OCI-M1 (cell line): ENCODE results near the gene TJAP1.
A peak's percentile ranks its signal among the peaks of the same experiment; 100 is the strongest.

Experiments
- DNase-seq: peaks from one replicate; lab custom pipeline; 2025; lab: John Stamatoyannopoulos, UW

TJAP1 gene, protein sequence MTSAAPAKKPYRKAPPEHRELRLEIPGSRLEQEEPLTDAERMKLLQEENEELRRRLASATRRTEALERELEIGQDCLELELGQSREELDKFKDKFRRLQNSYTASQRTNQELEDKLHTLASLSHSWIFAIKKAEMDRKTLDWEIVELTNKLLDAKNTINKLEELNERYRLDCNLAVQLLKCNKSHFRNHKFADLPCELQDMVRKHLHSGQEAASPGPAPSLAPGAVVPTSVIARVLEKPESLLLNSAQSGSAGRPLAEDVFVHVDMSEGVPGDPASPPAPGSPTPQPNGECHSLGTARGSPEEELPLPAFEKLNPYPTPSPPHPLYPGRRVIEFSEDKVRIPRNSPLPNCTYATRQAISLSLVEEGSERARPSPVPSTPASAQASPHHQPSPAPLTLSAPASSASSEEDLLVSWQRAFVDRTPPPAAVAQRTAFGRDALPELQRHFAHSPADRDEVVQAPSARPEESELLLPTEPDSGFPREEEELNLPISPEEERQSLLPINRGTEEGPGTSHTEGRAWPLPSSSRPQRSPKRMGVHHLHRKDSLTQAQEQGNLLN

DNA sequence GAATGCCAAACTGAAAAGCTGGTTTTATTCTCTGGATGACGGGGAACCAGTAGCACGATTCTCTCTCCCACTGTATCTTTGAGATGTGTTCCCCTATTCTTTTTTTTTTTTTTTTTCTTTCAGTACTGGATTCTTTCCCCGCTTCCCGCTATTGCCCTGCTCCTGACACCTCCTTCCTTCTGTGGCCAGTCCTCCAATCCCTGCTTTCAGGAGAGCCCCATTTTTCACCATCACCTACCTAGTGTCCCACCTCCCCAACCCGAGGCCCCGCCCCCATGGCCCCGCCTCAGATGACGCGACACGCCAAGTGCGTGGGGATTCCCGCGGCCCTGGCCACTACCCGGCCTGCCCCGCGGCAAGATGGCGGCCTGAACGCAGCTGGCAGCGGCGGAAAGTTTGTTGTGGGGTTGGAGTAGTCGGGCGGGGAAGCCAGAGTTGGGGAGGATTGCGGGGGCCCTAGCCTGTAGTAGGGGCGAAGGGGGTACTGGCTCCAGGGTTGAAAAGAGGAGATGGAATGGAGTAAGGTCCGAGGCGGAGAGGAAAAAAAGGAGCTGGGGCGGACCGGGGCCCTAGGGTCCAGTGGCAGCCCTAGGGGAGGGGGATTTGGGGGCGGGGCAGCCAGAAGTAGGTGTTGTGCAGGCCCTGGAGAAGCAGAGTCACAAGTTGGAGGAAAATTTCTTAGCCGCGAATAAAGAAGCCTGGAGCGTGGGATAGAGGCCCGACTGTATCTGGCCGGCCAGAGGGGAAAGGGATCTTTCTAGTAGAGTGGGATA lies at the start of gene TJAP1:
TJAP1 (plus strand) TSS at position 336 of the 773 bp plus-strand sequence. CDS start 21,432 bp downstream, outside the sequence.
- peak; percentile 93 for DNase-seq

DNA sequence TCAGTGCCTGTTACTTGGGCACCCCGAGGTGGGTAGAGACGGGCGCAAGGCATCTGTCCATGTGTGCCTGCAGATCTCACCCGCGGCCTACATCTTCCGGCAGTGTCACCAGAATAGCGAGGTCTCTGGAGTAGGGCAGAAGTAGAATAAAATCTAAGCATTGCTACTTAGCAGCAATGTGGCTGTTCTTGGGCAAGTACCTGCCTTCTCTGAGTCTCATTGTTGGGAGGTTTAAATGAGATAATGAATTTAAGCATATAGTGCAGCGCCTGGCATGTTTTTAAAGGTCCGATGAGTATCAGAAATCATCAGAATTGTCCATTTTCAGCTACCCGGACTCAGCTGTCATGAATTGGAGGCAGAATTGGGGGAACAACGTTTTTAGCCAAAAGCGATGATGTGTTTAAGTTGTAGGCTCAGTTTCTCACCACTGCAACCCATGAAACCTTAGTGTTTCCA lies 49.2 kb upstream of the TJAP1 start:
- DNase-seq, result no peak

DNA sequence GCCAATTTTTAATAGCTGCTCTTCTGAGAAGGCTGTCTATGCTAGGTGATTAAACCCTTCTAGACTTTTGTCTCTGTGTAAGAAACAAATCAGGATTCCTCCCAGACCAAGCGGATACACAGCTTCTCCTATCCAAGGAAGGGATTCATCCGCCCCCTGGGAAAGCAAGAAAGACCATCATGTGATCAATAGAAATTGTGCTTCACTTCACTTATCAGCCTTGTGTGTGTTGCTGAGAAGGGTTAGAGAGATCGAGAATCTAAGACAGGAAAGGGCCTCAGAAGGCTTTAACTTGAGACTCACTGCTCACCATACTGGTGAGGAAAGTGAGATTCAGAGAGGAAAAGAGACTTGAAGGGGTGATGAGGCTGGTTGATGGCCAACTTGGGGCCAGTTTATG lies 48.5 kb upstream of the TJAP1 start:
- peak; percentile 48 for DNase-seq

DNA sequence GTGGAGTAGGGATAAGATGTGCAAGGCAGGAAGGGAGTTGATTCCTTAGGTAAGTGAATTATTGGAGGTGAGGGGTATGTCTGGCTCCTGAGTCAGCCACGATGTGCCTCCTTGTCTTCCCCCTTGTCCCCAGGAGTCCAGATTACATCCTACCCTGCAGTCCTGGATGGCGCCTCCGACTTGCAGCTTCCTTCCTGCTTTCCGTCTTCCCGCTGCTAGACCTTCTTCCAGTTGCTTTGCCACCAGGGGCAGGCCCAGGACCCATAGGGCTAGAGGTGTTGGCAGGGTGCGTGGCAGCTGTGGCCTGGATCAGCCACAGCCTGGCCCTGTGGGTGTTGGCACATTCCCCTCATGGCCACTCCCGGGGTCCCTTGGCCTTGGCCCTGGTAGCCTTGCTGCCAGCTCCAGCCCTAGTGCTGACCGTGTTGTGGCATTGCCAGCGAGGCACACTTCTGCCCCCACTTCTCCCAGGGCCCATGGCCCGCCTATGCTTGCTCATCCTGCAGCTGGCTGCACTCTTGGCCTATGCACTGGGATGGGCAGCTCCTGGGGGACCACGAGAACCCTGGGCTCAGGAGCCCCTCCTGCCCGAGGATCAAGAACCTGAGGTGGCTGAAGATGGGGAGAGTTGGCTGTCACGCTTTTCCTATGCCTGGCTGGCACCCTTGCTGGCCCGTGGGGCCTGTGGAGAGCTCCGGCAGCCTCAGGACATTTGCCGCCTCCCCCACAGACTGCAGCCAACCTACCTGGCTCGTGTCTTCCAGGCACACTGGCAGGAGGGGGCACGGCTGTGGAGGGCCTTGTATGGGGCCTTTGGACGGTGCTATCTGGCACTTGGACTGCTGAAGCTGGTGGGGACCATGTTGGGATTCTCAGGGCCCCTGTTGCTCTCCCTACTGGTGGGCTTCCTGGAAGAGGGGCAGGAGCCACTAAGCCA lies 45.1 kb upstream of the TJAP1 start:
- no peak for DNase-seq

DNA sequence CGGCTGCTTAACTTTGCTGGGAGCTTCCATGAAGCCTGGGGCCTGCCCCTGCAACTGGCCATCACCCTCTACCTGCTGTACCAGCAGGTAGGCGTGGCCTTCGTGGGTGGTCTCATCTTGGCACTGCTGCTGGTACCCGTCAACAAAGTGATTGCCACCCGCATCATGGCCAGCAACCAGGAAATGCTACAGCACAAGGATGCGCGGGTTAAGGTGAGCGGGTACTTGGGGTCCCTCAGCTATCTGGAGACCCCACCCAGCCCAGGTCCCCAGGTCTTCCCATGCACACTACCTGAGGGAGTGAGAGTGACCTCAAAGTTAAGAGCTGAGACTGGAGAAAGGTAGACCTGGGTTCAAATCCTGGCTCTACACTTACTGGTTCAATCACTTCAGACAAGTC lies 44.2 kb upstream of the TJAP1 start:
- DNase-seq, result no peak

DNA sequence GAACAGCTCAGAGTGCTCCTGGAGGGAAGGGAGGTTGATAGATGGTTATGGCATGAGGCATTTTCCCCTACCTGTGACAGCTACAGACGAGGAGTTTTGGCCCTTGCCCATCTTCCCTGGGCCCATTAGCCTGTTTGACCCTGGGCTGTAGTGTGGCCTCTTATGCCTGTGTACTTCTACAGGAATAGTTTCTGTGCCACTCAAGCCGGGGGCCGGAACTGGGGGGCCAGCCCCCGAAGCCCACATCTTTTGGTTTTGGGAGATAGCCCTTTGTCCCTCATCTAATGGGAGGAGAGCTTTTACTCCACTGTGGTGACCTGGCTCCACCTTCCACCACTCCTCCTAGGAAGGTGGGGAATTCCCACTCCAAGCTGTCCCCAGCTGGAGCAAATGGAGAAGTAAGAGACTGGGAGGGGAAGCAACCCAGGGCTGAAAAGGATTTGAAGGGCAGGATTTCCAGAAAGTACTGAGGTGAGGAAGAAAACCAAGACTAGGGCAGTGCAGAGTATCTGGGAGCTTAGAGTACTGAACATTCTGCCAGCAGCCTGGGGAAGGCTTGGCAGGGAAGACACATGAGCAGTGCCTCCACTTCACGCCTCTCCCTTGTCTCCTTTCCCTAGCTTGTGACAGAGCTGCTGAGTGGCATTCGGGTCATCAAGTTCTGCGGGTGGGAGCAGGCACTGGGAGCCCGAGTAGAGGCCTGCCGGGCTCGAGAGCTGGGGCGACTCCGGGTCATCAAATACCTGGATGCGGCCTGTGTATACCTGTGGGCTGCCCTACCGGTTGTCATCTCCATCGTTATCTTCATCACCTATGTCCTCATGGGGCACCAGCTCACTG lies 43.1 kb upstream of the TJAP1 start:
- DNase-seq, result no peak

DNA sequence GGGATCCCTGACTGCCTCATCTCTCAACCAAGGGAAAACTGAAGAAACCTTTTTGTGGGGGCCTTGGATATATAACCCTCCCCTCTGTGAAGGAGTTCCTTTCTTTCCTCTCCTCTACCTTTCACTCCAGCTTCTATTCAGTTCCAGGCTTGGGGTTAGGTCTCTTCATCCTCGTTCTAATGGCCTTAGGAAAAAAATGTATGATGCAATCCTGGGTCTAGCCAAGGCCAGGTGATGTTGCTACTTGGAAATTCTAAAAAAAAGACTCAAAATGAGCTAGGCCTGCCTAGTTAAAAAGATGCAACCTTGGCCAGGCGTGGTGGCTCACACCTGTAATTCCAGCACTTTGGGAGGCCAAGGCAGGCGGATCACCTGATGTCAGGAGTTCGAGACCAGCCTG lies 42.4 kb upstream of the TJAP1 start:
- no peak for DNase-seq

DNA sequence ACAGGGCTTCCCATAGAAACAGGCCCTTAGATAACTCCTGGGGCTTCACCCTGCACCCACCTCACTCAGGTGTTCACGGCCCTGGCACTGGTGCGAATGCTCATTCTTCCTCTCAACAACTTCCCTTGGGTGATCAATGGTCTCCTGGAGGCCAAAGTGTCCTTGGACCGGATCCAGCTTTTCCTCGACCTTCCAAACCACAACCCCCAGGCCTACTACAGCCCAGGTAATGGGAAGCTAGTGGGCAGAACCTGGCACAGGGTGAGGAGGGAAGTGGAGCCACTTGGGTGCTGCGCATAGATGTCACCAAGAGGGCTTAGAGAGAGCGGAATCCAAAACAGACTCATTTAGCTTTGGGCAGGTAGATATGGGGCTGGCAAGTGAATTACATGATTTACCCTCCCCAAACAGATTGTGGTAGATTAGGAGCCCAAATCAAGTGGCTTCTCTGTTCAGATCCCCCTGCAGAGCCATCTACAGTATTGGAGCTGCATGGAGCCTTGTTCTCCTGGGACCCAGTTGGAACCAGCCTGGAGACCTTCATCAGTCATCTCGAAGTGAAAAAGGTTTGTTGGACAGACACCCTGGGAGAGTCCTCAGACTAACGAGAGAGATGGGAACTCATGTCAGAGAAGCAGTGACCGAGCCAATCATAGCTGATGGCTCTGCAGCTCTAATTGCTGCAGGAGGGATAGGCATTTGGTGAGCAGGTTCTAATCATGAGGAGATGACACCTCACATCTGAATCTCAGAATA lies 41.5 kb upstream of the TJAP1 start:
- DNase-seq, result no peak

DNA sequence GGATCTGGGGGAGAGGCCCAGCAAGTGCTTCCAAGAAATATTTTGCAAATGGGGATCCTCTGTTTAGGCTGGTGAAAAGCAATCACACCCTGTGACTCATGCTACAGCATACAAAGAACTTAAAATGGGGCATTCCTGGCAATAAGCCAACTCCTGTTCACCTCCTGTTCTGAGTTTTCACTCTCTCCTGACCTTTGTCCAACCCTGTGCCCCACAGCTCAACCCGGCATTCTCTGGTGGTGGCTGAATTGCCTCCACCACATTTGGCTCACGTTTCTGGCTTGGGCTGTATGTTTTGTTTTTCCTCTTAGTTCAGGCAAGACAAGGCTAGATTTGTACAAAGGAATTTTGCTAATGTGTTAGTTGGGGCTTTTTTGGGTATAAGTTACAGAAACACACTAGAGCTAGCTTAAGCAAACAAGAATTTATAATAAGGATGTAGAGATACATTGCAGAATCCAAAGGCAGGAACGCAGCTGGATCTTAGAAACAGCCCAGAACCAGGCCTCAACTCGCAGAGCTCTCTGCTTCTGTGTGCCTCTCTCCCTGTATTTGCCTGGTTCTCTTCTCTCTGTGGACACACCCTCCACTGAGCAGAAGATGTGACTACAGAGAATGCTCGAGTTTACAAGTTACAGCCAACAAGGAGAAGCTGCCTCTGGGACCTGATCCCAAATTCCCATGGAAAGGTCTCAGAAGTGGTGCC lies 40.6 kb upstream of the TJAP1 start:
- no peak for DNase-seq

DNA sequence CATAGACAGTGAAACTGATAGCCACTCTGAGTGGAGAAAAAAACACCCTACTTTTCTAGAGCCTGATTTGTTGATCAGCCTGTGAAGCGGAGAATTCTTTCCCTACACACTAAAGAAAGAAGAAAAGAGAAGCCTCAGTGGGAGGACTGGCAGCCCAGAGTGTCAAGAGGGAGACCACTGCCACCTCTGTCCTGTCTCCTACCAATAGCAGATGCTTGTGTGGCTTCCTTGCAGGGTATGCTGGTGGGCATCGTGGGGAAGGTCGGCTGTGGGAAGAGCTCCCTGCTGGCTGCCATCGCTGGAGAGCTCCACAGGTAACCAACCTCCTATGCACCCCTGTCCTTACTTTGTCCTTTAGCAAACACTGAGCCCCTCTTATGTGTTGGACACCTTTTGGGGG lies 39.7 kb upstream of the TJAP1 start:
- DNase-seq, result no peak

DNA sequence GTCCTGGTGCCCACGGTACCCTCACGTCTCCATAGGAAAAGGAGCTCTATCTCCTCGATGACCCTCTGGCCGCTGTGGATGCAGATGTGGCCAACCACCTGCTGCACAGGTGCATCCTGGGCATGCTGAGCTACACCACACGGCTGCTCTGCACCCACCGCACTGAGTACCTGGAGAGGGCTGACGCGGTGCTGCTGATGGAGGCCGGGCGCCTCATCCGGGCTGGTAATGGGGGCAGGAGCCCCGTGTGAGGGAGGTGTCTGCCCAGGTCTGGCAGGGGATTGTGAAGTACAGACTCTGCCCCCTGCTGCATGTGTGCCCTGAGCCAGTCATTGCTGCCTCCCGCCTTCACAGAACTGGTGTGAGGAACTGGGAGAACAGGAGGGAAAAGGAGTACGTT lies 34.4 kb upstream of the TJAP1 start:
- DNase-seq, result no peak

DNA sequence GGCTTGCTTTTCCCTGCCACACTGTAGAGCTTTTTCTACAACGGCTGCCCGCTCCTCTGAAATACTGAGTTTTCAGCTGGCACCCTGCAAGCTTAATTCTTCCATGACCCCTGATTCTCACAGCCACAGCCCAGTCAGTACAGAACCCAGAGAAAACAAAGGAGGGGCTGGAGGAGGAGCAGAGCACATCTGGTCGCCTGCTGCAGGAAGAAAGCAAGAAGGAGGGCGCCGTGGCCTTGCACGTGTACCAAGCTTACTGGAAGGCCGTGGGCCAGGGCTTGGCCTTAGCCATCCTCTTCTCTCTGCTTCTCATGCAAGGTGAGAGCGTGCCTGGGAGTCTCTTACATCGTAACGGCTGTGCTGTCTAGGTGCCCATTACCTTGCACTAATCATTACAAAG lies 33.3 kb upstream of the TJAP1 start:
- no peak for DNase-seq

DNA sequence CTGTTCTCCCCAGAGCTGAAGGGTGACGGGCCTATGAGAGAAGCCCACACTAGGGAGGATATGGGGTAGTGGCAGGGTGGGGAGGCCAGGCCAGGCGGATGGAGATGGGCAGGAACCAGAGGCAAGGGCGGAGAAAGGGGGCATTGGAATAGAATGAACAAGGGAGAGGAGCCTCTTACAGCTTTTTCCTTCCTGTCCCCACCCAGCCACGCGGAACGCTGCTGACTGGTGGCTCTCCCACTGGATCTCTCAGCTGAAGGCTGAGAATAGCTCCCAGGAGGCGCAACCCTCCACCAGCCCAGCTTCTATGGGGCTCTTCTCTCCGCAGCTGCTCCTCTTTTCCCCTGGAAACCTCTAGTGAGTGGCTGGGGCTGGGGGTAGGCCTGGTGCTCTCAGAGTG lies 32.8 kb upstream of the TJAP1 start:
- DNase-seq, result no peak

DNA sequence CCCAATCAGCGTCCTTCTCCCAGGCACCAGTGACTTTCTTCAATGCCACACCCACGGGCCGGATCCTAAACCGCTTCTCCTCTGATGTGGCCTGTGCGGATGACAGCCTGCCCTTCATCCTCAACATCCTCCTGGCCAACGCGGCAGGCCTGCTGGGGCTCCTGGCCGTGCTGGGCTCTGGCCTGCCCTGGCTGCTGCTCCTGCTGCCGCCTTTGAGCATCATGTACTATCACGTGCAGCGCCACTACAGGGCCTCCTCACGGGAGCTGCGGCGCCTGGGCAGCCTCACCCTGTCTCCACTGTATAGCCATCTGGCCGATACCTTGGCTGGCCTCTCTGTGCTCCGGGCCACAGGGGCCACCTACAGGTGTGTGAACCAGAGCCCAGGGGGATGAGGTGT lies 31.8 kb upstream of the TJAP1 start:
- no peak for DNase-seq

DNA sequence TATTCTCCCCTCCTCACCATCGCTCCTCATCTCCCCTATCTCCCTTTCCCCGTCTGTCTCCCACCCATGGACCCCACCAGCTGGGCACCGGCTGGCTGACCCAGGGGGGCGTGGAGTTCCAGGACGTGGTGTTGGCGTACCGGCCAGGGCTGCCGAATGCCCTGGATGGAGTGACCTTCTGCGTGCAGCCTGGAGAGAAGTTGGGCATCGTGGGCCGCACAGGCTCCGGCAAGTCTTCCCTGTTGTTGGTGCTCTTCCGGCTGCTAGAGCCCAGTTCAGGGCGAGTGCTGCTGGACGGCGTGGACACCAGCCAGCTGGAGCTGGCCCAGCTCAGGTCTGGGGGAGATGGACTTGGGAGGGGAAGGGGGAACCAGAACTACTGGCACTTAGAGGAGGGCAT lies 29.8 kb upstream of the TJAP1 start:
- no peak for DNase-seq

DNA sequence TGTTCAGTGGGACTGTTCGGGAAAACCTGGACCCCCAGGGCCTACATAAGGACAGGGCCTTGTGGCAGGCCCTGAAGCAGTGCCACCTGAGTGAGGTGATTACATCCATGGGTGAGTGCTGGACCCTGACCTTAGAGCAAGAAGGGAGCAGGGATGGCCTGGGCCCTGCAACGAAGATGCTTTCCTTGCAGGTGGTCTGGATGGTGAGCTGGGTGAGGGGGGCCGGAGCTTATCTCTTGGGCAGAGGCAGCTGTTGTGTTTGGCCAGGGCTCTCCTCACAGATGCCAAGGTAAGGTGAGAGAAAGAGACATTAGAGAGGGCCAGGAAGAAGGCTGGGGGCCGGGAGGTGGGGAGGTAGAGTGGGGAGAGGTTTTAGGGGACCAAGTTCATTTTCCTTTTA lies 28.5 kb upstream of the TJAP1 start:
- DNase-seq, result no peak

DNA sequence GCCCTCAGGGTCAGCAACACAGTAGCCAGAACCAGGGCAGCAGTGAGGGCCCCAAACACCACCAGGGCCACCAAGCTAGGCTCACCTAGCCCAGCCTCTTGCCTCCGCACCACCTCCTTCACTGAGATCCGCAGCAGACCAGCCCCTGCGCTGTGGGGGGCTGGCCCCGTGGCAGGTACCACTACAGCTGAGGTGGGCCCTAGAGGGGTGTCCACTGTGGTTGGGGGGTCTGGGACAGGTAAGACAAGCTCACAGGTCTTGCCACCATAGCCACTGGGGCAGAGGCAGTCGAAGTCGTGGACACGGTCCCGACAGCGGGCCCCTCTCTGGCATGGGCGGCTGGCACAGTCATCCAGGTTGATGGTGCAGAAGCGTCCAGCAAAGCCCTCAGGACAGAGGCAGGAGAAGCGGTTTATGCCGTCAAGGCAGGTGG lies 26.7 kb upstream of the TJAP1 start:
- no peak for DNase-seq

DNA sequence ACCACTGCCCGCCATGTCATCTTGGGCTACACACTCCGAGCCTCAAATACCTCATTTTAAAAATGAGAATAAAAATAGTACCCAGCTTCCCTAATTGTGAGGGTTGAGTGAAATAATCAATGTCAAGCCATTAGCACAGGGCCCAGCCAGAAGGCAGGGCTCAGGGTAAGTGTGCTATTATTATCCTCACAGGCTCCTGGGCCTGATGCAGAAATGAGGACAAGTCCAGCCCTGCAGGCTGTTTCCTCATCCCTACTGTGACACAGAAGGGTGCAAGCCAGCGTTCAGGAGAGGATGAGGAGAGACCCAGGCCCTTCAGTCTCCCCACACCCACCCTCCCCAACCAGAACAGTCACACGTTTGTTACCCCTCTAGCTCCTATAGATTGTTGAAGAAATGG lies 26.0 kb upstream of the TJAP1 start:
- DNase-seq, result no peak

DNA sequence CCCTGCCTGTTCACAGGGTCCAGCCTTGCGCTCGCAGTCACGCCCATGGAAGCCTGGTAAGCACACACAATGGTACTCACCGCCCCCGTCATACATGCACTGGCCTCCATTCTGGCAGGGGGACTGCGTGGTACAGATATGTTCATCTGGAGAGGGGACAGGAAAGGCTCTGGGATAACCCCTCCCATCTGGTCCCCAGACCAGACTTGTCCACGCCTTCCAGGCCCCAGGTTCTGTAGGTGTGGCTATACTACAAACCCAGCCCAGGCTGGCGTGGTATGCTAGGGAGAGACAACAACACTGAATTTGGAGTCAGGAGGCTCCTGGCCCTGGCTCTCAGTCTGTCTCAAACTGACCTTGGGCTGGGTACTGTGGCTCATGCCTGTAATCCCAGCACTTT lies 25.4 kb upstream of the TJAP1 start:
- DNase-seq, result no peak

DNA sequence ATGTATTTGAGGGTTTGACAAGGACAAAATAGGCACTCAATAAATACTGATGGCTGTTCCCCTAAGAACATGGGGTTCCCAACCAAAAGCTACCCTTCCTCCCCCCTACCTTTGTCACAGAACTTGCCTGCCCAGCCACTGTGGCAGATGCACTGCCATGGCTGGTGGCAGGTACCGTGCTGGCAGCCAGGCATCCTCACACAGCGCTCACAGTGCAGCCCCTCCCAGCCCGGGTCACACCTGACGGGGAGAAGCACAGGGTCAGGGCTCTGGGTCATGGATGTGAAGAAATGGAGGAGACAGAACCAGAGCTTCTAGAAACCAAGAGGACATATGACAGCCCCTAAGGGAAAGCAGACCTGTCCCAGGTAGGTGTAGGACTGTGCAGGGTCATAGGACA lies 24.5 kb upstream of the TJAP1 start:
- DNase-seq, result no peak
